Esophagus muscularis mucosa (tissue), 4 donors: Measurements from ENCODE around the gene PPP2R3B. TPM values are rescaled to one million over a fixed set of nuclear protein-coding genes. Genes with fewer than 3 reads are reported as not detected.

Source experiments
- DNase-seq: peaks from one replicate; pipeline ENCODE4 v3.0.0-alpha.2; 2017; ENCODE audit errors: extremely low spot score
- H3K27ac ChIP-seq, 4 donors: fragments of 200-600 bp; sonication (generic); replicated peaks in 1 of 4; 1 replicate in 3 of 4; 2 replicates in 1 of 4; pipeline ENCODE4 v1.5.1; 2016 to 2019; ENCODE audit warnings: mild to moderate bottlenecking in 1 of 4
- H3K27me3 ChIP-seq, 4 donors: fragments of 200-600 bp; sonication (generic); one replicate each; pipeline versions ENCODE4 v1.5.1 to v1.6.0; 2016 to 2019
- H3K36me3 ChIP-seq, 4 donors: fragments of 200-600 bp; sonication (generic); one replicate each; pipeline ENCODE4 v1.5.1; 2016 to 2019
- H3K4me1 ChIP-seq, 4 donors: fragments of 200-600 bp; sonication (generic); one replicate each; pipeline ENCODE4 v1.5.1; 2016 to 2019
- H3K4me3 ChIP-seq, 4 donors: fragments of 200-600 bp; sonication (generic); 1 replicate in 2 of 4; 2 replicates in 2 of 4; pipeline ENCODE4 v1.5.1; 2016 to 2019; ENCODE audit warnings: mild to moderate bottlenecking in 4 of 4, moderate library complexity in 1 of 4
- H3K9me3 ChIP-seq, 4 donors: fragments of 200-600 bp; sonication (generic); 1 replicate in 3 of 4; 2 replicates in 1 of 4; pipeline ENCODE4 v1.5.1; 2016 to 2019
- EP300 ChIP-seq: sonication (generic); formaldehyde crosslinking; IDR thresholded peaks from one replicate; pipeline ENCODE4 v1.6.1; 2017; ENCODE audit warnings: antibody characterized with exemption
- POLR2A ChIP-seq: fragments of 450-650 bp; IDR thresholded peaks from one replicate; pipeline ENCODE4 v1.6.1; 2017; ENCODE audit warnings: antibody characterized with exemption, moderate library complexity, mild to moderate bottlenecking, low read depth
- POLR2AphosphoS5 ChIP-seq, 2 donors: sonication (generic); formaldehyde crosslinking; IDR thresholded peaks; one replicate each; pipeline ENCODE4 v1.6.1; 2017; ENCODE audit warnings: antibody characterized with exemption in 2 of 2
- WGBS: methylation state at CpG from one replicate; pipeline ENCODE4 v1.1.5; 2018; 5-methylcytosine and 5-hydroxymethylcytosine counted together
- intact Hi-C: fragments of 100-400 bp; cut with DNase I; formaldehyde crosslinking; loops from one replicate; pipeline ENCODE4 v1.15.1; 2023
- total RNA-seq, 4 donors: library from RNA; depleted of rRNA; stranded (reverse); fragments of >200 nt; gene quantifications; one replicate each; pipeline versions ENCODE4 v1.1.0 to v1.2.1, GENCODE V29; 2016
- TF ChIP-seq, protein P1 (sequence below), 3 experiments: fragments of 200-600 bp in 2 of 3; fragments of 450-650 bp in 1 of 3; sonication (generic) in 2 of 3; IDR thresholded peaks; one replicate each; pipeline ENCODE4 v1.5.1; 2017 to 2019; ENCODE audit warnings: antibody characterized with exemption in 3 of 3, mild to moderate bottlenecking in 2 of 3, moderate library complexity in 1 of 3

PPP2R3B gene
- total RNA-seq, 4 donors from 2014 or later: 4.0 to 8.3 (median 5.4) TPM

DNA sequence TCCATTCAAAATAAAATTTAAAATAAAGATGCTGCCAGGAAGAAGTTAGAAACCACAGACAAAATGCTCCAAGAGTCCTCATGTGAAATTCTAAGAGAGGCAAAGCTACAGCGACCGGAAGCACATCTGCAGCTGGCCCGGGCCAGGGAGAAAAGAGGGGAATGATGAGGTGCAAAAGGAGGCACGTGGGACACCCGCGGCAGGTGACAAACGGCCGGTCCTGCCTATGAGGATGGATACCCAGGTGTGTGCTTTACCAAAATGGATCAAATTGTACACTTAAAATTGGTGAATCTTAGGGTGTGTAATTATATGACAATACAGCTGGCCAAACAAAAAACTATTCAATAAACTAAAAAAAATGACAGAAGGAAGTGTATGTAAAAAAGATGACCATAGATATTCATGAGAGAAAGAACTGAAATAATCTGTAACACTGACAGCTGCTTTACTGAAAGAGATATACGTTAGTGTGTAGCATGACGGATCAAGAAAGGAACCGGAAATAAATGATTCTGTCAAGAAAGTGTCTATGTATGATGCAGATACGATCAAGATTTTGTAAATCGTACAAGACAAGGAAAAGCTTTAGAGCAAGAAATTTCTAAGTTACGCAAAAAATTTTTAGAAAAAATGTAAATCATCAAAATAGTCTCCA lies 29.5 kb downstream of the PPP2R3B start:
- Histone ChIP-seq H3K27me3 (no peaks in the 10 kb centered on the region), H3K9me3 (peaks cover 0 to 28% (median 12%) of the 10 kb centered on the region in 4 donors), H3K36me3 (peaks cover 0 to 46% (median 29%) of the 10 kb centered on the region in 4 donors), H3K4me1 (no peaks in the 10 kb centered on the region), H3K4me3 (no peak overlapping the region), H3K27ac (no peak overlapping the region)
- WGBS: 85% methylated on average over 14 of the region's 14 CpGs
- intact Hi-C loops: no loop called here
- no peak for DNase-seq
- no peak for TF ChIP-seq POLR2A

DNA sequence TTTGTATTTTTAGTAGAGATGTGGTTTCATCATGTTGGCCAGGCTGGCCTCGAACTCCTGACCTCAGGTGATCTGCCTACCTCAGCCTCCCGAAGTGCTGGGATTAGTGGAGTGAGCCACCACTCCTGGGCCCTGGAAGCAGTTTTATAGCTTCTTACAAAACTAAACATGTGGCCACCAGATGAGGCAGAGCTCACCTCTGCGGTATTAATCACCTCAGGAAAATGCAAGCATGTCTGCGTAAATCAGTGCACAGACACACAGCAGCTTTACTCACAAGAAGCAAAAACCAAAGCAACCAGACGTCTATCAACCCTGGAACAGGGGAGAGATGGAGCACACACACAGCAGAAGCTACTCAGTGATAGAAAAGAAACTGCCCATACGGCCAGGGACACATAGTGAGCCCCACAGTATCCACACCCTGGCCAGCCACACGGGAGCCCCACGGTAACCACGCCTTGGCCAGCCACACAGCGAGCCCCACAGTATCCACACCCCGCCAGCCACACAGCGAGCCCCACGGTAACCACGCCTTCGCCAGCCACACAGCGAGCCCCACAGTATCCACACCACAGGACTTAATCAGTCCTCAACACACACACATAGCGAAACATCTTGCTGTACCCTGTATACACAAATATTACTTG lies 30.2 kb downstream of the PPP2R3B start:
- no peaks in the 10 kb centered on the region for H3K27me3 ChIP-seq
- H3K4me3 ChIP-seq: no peak overlapping the region
- 90% methylated on average over 17 of the region's 17 CpGs for WGBS
- no peak overlapping the region for H3K27ac ChIP-seq
- H3K9me3 ChIP-seq: peaks cover 0 to 28% (median 12%) of the 10 kb centered on the region in 4 donors
- no peak for DNase-seq
- no peak for TF ChIP-seq POLR2A
- H3K36me3 ChIP-seq: peaks cover 0 to 47% (median 32%) of the 10 kb centered on the region in 4 donors
- no peaks in the 10 kb centered on the region for H3K4me1 ChIP-seq
- intact Hi-C loops: no loop called here

DNA sequence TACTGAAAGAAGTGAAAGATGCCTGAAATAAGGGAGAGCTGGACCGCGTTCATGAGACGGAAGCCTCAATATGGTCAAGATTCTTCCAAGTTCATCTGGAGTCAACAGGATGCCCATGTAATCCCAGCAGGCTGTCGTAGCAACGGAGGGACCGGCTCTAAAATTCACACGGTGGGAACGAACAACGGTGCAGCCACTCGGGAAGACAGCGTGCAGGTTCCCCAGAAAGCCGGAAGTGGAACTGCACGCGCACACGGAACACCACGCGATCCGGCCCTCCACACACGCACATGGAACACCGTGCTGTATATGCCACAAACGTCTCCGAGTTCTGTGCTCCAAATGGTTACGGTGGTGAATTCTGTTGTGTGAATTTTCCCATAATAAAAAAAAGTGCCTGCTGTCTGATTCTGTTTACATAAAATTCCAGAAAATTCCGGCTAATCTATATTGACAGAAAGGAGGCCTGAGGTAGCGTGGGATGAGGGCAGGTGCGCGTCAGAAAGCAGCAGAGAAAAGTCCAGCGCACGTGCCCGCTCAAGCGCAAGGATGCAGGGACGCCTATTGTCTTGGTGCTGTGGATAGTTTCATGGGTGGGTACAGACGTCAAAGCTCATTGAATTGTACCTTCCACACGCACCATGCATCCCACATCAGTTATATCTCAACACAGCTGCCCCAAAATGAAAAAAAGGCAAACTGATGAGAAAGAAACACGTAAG lies 31.2 kb downstream of the PPP2R3B start:
- DNase-seq: no peak
- intact Hi-C loops: no loop called here
- H3K4me3 ChIP-seq: no peak overlapping the region
- peaks cover 0 to 37% (median 22%) of the 10 kb centered on the region in 4 donors for H3K36me3 ChIP-seq
- WGBS: 96% methylated on average over 35 of the region's 35 CpGs
- H3K27me3 ChIP-seq: no peaks in the 10 kb centered on the region
- H3K4me1 ChIP-seq: no peaks in the 10 kb centered on the region
- no peak overlapping the region for H3K27ac ChIP-seq
- peaks cover 0 to 19% (median 11%) of the 10 kb centered on the region in 4 donors for H3K9me3 ChIP-seq
- TF ChIP-seq POLR2A (no peak), EP300 (no peak), POLR2AphosphoS5 (IDR thresholded peaks at IDR 0.05) (no peak)
- TF ChIP-seq, protein P1, sequence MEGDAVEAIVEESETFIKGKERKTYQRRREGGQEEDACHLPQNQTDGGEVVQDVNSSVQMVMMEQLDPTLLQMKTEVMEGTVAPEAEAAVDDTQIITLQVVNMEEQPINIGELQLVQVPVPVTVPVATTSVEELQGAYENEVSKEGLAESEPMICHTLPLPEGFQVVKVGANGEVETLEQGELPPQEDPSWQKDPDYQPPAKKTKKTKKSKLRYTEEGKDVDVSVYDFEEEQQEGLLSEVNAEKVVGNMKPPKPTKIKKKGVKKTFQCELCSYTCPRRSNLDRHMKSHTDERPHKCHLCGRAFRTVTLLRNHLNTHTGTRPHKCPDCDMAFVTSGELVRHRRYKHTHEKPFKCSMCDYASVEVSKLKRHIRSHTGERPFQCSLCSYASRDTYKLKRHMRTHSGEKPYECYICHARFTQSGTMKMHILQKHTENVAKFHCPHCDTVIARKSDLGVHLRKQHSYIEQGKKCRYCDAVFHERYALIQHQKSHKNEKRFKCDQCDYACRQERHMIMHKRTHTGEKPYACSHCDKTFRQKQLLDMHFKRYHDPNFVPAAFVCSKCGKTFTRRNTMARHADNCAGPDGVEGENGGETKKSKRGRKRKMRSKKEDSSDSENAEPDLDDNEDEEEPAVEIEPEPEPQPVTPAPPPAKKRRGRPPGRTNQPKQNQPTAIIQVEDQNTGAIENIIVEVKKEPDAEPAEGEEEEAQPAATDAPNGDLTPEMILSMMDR (IDR thresholded peaks at IDR 0.05): no peak

DNA sequence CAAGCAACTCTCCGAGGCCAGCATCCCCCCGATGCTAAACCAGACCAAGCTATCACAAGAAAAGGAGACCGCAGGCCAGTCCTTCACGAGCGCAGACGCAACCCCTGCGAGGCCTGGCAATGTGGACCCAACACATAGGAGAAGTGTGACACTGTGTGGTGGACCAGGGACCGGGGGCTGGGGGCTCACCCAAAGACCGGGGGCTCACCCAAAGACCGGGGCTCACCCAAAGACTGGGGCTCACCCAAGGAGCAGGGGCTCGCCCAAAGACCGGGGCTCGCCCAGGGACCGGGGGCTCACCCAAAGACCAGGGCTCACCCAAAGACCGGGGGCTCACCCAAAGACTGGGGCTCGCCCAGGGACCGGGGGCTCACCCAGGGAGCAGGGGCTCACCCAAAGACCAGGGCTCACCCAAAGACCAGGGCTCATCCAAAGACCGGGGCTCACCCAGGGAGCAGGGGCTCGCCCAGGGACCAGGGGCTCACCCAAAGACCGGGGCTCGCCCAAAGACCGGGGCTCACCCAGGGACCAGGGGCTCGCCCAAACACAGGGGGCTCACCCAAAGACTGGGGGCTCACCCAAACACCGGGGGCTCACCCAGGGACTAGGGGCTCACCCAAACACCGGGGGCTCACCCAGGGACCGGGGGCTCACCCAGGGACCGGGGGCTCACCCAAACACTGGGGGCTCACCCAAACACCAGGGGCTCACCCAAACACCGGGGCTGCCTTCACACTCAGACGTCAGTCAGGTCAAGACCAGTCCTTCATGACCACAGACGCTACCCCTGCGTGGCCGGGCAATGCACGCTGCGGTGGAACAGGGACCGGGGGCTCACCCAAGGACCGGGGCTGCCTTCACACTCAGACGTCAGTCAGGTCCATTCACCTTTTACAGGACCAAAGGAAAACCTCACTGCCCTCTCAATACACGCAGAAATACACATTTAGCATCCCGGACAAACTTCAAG lies 32.9 kb downstream of the PPP2R3B start:
- Histone ChIP-seq H3K4me1 (peaks cover 0 to 3% (median 0%) of the 10 kb centered on the region in 4 donors), H3K4me3 (no peak overlapping the region), H3K27me3 (no peaks in the 10 kb centered on the region), H3K9me3 (peaks cover 0 to 3% (median 0%) of the 10 kb centered on the region in 4 donors), H3K36me3 (peaks cover 0 to 21% (median 7%) of the 10 kb centered on the region in 4 donors), H3K27ac (no peak overlapping the region)
- WGBS: 96% methylated on average over 20 of the region's 39 CpGs
- TF ChIP-seq, protein P1 (IDR thresholded peaks at IDR 0.05): no peak
- no peak for TF ChIP-seq POLR2A
- no peak for TF ChIP-seq EP300
- no peak for TF ChIP-seq POLR2AphosphoS5 (IDR thresholded peaks at IDR 0.05)
- no peak for DNase-seq
- intact Hi-C loops: no loop called here

DNA sequence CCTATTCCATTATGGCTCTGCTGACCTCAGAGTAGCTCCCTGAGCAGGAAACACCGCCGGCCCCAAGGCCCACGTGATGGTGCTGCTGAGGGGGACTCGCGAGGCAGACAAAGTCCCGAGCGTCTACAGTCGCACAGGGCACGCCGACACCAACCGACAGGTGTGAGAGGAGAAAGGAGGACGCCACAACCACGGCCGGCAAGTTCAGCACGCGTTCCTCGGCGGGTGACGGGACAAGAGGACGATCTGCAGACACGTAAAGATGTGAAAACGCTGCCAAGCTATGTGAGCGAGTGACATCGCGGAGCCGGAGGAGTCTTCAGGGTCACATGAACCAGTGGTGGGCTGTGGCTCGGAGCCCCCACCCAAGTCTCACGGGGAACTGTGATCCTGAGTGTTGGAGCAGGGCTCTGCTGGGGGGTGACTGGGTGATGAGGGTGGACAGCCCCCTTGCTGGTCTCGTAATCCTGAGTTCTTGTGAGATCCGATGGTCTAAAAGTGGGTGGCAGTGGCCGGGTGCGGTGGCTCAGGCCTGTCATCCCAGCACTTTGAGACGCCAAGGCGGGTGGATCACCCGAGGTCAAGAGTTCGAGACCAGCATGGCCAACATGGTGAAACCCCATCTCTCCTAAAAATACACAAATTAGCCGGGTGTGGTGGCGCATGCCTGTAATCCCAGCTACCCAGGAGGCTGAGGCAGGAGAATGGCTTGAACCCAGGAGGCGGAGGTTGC lies 34.0 kb downstream of the PPP2R3B start:
- no peaks in the 10 kb centered on the region for H3K27me3 ChIP-seq
- H3K36me3 ChIP-seq: peaks cover 0 to 10% (median 5%) of the 10 kb centered on the region in 4 donors
- DNase-seq: no peak
- intact Hi-C loops: no loop called here
- TF ChIP-seq, protein P1 (IDR thresholded peaks at IDR 0.05): no peak
- TF ChIP-seq POLR2AphosphoS5 (IDR thresholded peaks at IDR 0.05) (no peak), EP300 (no peak), POLR2A (no peak)
- peaks cover 0 to 3% (median 0%) of the 10 kb centered on the region in 4 donors for H3K4me1 ChIP-seq
- H3K27ac ChIP-seq: no peak overlapping the region
- H3K9me3 ChIP-seq: no peaks in the 10 kb centered on the region
- no peak overlapping the region for H3K4me3 ChIP-seq
- WGBS: 98% methylated on average over 38 of the region's 39 CpGs
